Measurements from ENCODE around the gene MAP3K8. TPM values are rescaled to one million over a fixed set of nuclear protein-coding genes. Genes with fewer than 3 reads are reported as not detected.

MAP3K8 gene
- total and polyA plus RNA-seq, 9 of the 15 experiments (the other 6 are each of a cell fraction or from before 2014, with no cell fraction given) = 6.9 to 23.6 (median 13.6) TPM

DNA sequence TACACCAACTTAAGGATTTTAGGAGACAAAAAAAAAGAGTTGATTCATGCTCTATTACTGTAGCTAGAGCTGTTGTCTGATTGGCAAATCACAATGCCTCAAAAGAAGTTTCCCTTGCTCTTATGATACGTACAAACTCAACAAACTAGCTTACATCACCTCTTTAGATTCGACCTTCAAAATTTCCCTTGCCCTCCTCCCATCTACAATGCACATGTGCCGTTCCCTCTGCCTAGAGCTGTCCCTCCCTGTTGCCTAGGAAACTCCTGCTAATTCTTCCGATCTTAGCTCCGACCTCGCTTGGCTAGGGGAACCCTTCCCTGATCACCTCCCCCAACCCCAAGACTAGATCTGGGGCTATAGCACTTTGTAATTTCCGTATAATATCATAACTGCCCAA is 55.4 kb downstream of the MAP3K8 start:
- H3K79me2 ChIP-seq (ENCODE audit: control insufficient read depth, insufficient read depth, low read length) = no peaks in the 10 kb centered on the region
- peaks cover 9 to 16% of the 10 kb centered on the region in 2 experiments; a peak in 3 of 5 replicates for H3K4me1 ChIP-seq (replicated peaks in 1 of 2; ENCODE audit: control insufficient read depth in 2 of 2, insufficient read depth in 2 of 2, low read length in 2 of 2)
- no peaks in the 10 kb centered on the region for H3K36me3 ChIP-seq (ENCODE audit: control insufficient read depth, insufficient read depth, low read length)
- DNase-seq (ENCODE audit: extremely low read depth in 1 of 4, low spot score in 3 of 4) (no peak), FAIRE-seq (no peak), ATAC-seq (no peak)
- ChIA-PET CTCF (ENCODE audit: low intra/inter-chr PET ratio) (no interaction called here), POLR2A (interaction anchor here (0.6 to 2.1 kb wide), 3 partner anchors 8 to 17 kb away, joined by 3 to 7 read pairs (median 6); no protein-coding TSS in a partner anchor)
- H3K9me3 ChIP-seq (replicated peaks; ENCODE audit: control insufficient read depth, insufficient read depth, low read depth, low read length) = no peaks in the 10 kb centered on the region
- TF ChIP-seq POLR2A (conservative IDR thresholded peaks at IDR 0.05) (no peak), RBM34 (IDR thresholded peaks at IDR 0.05; ENCODE audit: borderline replicate concordance, insufficient read depth, low read length) (no peak), TAF9B (IDR thresholded peaks at IDR 0.05; ENCODE audit: partially characterized antibody) (no peak), RFX1 (IDR thresholded peaks at IDR 0.05) (peak; percentile 48), ZNF324 (CRISPR knock-in tag; IDR thresholded peaks at IDR 0.05) (no peak)
- TF ChIP-seq, protein P1, sequence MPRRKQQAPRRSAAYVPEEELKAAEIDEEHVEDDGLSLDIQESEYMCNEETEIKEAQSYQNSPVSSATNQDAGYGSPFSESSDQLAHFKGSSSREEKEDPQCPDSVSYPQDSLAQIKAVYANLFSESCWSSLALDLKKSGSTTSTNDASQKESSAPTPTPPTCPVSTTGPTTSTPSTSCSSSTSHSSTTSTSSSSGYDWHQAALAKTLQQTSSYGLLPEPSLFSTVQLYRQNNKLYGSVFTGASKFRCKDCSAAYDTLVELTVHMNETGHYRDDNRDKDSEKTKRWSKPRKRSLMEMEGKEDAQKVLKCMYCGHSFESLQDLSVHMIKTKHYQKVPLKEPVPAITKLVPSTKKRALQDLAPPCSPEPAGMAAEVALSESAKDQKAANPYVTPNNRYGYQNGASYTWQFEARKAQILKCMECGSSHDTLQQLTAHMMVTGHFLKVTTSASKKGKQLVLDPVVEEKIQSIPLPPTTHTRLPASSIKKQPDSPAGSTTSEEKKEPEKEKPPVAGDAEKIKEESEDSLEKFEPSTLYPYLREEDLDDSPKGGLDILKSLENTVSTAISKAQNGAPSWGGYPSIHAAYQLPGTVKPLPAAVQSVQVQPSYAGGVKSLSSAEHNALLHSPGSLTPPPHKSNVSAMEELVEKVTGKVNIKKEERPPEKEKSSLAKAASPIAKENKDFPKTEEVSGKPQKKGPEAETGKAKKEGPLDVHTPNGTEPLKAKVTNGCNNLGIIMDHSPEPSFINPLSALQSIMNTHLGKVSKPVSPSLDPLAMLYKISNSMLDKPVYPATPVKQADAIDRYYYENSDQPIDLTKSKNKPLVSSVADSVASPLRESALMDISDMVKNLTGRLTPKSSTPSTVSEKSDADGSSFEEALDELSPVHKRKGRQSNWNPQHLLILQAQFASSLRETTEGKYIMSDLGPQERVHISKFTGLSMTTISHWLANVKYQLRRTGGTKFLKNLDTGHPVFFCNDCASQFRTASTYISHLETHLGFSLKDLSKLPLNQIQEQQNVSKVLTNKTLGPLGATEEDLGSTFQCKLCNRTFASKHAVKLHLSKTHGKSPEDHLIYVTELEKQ (CRISPR knock-in tag; IDR thresholded peaks at IDR 0.05) = no peak
- no TSS peak for BruUV-seq (replicated peaks)
- peak overlapping the region; percentile 22 for H2AFZ ChIP-seq (ENCODE audit: low read depth, low read length)
- no peaks in the 10 kb centered on the region for H4K20me1 ChIP-seq (replicated peaks; ENCODE audit: control insufficient read depth, insufficient read depth, low read length)
- 38% methylated on average over 7 of the region's 7 CpGs for WGBS (ENCODE audit: insufficient coverage, low coverage, missing lambda C conversion rate)
- H3K27ac ChIP-seq (ENCODE audit: extremely low read depth, low read depth, low read length) = no peak overlapping the region
- no peaks in the 10 kb centered on the region for H3K27me3 ChIP-seq (ENCODE audit: control insufficient read depth in 2 of 2, insufficient read depth in 2 of 2, low read length in 2 of 2)
- no peak overlapping the region for H3K4me2 ChIP-seq (ENCODE audit: insufficient read depth, low read length)
- no peak overlapping the region for H3K9ac ChIP-seq (ENCODE audit: insufficient read depth in 1 of 2, low read depth in 2 of 2, low read length in 2 of 2)
- no peak overlapping the region for H3K4me3 ChIP-seq
- intact Hi-C loops (cut with micrococcal nuclease) = no loop called here
- in situ Hi-C loops (cut with MboI) = no loop called here
- no peaks in the 10 kb centered on the region for H3K9me1 ChIP-seq (ENCODE audit: control insufficient read depth, insufficient read depth, low read length)
